HCT116 (cell line): Measurements from ENCODE around the gene GLOD4. TPM values are rescaled to one million over a fixed set of nuclear protein-coding genes. Genes with fewer than 3 reads are reported as not detected.

Source experiments
- ATAC-seq: fragments of 200-7000 bp; cut with Tn5 transposase; 2 replicates; pipeline ENCODE4 v1.9.1; 2020; ENCODE audit warnings: mild to moderate bottlenecking, moderate library complexity
- BruUV-seq: library from RNA; stranded (reverse); fragments of 400-500 nt; replicated peaks from 2 replicates; lab custom pipeline; 2021; lab: Mats Ljungman, UMichigan
- CTCF ChIA-PET: fragments of 300-600 bp; sonication (Branson Sonifier 250); formaldehyde crosslinking; loops from one replicate; lab custom pipeline; 2021; ENCODE audit warnings: antibody characterized with exemption; lab: Charles Lee
- POLR2A ChIA-PET: fragments of 300-600, 350-600 bp; sonication (Branson Sonifier 250); formaldehyde crosslinking; loops from one replicate; lab custom pipeline; 2021; ENCODE audit warnings: antibody characterized with exemption; lab: Charles Lee
- RAD21 ChIA-PET, 2 experiments: fragments of 300-600 bp; sonication (Branson Sonifier 250); formaldehyde crosslinking; loops; one replicate each; lab custom pipeline; 2023; ENCODE audit warnings: low total read pairs in 2 of 2; ENCODE audit not compliant: uncharacterized antibody in 2 of 2, unreplicated experiment in 2 of 2, low non-redundant PET in 1 of 2; lab: Charles Lee
- DNase-seq: peaks from one replicate; pipeline ENCODE4 v3.0.0-alpha.2; 2010; ENCODE audit warnings: low read depth, low spot score
- H2AFZ ChIP-seq: fragments of 200-600 bp; shearing (Covaris generic), sonication (generic); 2 replicates; pipeline ENCODE4 v1.6.1; 2017; ENCODE audit warnings: low read depth, mixed run types, mixed read lengths, antibody characterized with exemption, low read length; ENCODE audit not compliant: poor library complexity, severe bottlenecking
- H3K27ac ChIP-seq: 2 replicates; pipeline ENCODE4 v1.5.1; 2012; ENCODE audit warnings: low read depth, low read length
- H3K27me3 ChIP-seq: fragments of 200-600 bp; sonication (generic); 2 replicates; pipeline ENCODE4 v1.6.1; 2016; ENCODE audit warnings: mixed run types, low read length, mixed read lengths; ENCODE audit not compliant: insufficient read depth
- H3K36me3 ChIP-seq, 2 experiments: fragments of 200-500 bp in 1 of 2; fragments of 200-600 bp in 1 of 2; sonication (Bioruptor generic) in 1 of 2; sonication (generic) in 1 of 2; 2 replicates each; pipeline versions ENCODE4 v1.5.1 to v1.6.1; 2014 to 2016; ENCODE audit warnings: low read length in 2 of 2, inconsistent platforms in 1 of 2, mixed read lengths in 1 of 2, mixed run types in 1 of 2; ENCODE audit not compliant: insufficient read depth in 2 of 2, control insufficient read depth in 1 of 2
- H3K4me1 ChIP-seq, 2 experiments: fragments of 200-600 bp in 1 of 2; sonication (generic) in 1 of 2; 2 replicates each; pipeline versions ENCODE4 v1.5.1 to v1.6.1; 2012 to 2017; ENCODE audit warnings: low read length in 2 of 2, inconsistent platforms in 1 of 2, mild to moderate bottlenecking in 1 of 2, mixed read lengths in 1 of 2, mixed run types in 1 of 2, moderate library complexity in 1 of 2; ENCODE audit not compliant: insufficient read depth in 2 of 2, control insufficient read depth in 1 of 2
- H3K4me2 ChIP-seq: fragments of 200-600 bp; sonication (generic); 2 replicates; pipeline ENCODE4 v1.6.1; 2017; ENCODE audit warnings: mixed run types, low read length, mixed read lengths
- H3K4me3 ChIP-seq, 2 experiments: fragments of 200-600 bp in 1 of 2; sonication (generic) in 1 of 2; replicated peaks in 1 of 2; 2 replicates each; pipeline ENCODE4 v1.5.1; 2011 to 2016; ENCODE audit warnings: low read length in 2 of 2, control low read depth in 1 of 2, low read depth in 1 of 2, mild to moderate bottlenecking in 1 of 2, mixed read lengths in 1 of 2, mixed run types in 1 of 2
- H3K79me2 ChIP-seq: fragments of 200-600 bp; sonication (generic); 2 replicates; pipeline ENCODE4 v1.6.1; 2017; ENCODE audit warnings: mild to moderate bottlenecking, mixed run types, low read length, moderate library complexity, mixed read lengths; ENCODE audit not compliant: insufficient read depth
- H3K9ac ChIP-seq: fragments of 200-600 bp; sonication (generic); 2 replicates; pipeline ENCODE4 v1.6.1; 2016; ENCODE audit warnings: low read length, mixed read lengths
- H3K9me2 ChIP-seq: fragments of 200-600 bp; sonication (generic), shearing (Covaris generic); 2 replicates; pipeline ENCODE4 v1.6.1; 2017; ENCODE audit warnings: mixed run types, mild to moderate bottlenecking, moderate library complexity; ENCODE audit not compliant: insufficient read depth
- H3K9me3 ChIP-seq, 2 experiments: fragments of 200-500 bp in 1 of 2; fragments of 200-600 bp in 1 of 2; sonication (Bioruptor generic) in 1 of 2; sonication (generic) in 1 of 2; 2 replicates each; pipeline ENCODE4 v1.6.1; 2014 to 2017; ENCODE audit warnings: low read length in 2 of 2, mixed read lengths in 2 of 2, inconsistent platforms in 1 of 2, low read depth in 1 of 2, mild to moderate bottlenecking in 1 of 2, mixed run types in 1 of 2, moderate library complexity in 1 of 2; ENCODE audit not compliant: control insufficient read depth in 1 of 2, insufficient read depth in 1 of 2
- H4K20me1 ChIP-seq: fragments of 200-600 bp; sonication (generic), shearing (Covaris generic); 2 replicates; pipeline ENCODE4 v1.6.1; 2017; ENCODE audit warnings: mixed run types, mild to moderate bottlenecking, moderate library complexity; ENCODE audit not compliant: insufficient read depth
- RAD21 ChIP-seq: IDR thresholded peaks from 2 replicates; pipeline ENCODE4 v1.6.1; 2012; ENCODE audit warnings: low read depth, mild to moderate bottlenecking
- SIN3A ChIP-seq: IDR thresholded peaks from 2 replicates; pipeline ENCODE4 v1.6.1; 2012; ENCODE audit warnings: low read depth
- intact Hi-C: fragments of 100-400 bp; cut with micrococcal nuclease; formaldehyde crosslinking; loops from 2 replicates; pipeline ENCODE4 v1.10.0; 2022
- total RNA-seq: library from RNA; stranded (reverse); gene quantifications from one replicate; pipeline ENCODE4 v1.2.1, GENCODE V29; 2021; ENCODE audit not compliant: unreplicated experiment
- TF ChIP-seq, protein P1 (sequence below): IDR thresholded peaks from 2 replicates; pipeline ENCODE4 v1.6.1; 2012; ENCODE audit warnings: low read depth
- TF ChIP-seq, protein P2 (sequence below): IDR thresholded peaks from 2 replicates; pipeline ENCODE4 v1.6.1; 2011; ENCODE audit warnings: mild to moderate bottlenecking, low read length, moderate library complexity; ENCODE audit not compliant: insufficient replicate concordance; ENCODE audit errors: extremely low read depth

The GLOD4 gene
- total RNA-seq, 1 experiment from 2014 or later = 80.7 TPM

DNA sequence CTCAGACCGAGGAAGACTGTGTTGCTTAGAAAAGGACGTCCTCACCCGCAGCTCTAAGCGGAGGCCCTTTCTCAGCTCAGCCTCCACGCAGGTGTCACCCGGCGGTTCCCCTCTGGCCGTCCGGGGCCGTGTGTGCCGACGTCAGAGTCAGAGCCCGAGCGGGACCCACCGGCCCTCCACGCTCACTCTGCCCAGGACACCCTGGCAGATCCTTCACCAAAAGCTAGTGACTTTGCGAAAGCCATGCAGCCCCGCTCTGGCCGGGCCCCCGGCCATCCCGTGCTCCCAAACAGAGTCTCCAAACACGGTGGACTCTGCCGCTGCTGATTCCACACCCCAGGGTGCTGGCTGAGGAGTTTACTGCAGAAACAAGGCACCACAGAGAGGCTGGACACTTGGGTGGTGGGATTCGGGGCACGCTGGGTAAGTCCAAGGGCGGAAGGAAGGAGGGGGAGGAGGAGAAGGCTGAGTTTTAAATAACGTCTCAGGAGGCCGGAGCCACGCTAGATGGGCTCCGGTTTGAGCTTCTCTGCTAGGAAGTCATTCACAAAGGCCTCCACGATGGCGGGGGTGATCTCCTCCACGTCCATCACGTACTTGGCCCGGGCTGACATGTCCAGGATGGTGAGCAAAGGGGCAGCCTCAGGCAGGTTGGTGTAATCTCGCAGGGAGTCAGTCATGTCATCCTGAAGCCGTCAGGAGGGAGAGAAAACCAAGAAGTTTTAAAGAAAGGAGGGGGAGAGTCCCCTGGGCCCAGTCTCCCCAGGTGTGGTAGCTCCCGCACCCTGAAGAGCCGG lies 18.6 kb upstream of the GLOD4 start:
- Histone ChIP-seq H3K4me1 (no peaks in the 10 kb centered on the region), H3K36me3 (peaks cover 3 to 8% of the 10 kb centered on the region in 2 experiments; a peak in 2 of 4 replicates), H3K9me3 (no peaks in the 10 kb centered on the region), H3K4me3 (no peak overlapping the region), H3K9me2 (no peaks in the 10 kb centered on the region), H3K27ac (no peak overlapping the region), H3K9ac (no peak overlapping the region), H3K79me2 (no peaks in the 10 kb centered on the region), H3K4me2 (no peak overlapping the region), H2AFZ (no peak overlapping the region), H4K20me1 (no peaks in the 10 kb centered on the region), H3K27me3 (no peaks in the 10 kb centered on the region)
- intact Hi-C loops = no loop called here
- TF ChIP-seq, protein P1, sequence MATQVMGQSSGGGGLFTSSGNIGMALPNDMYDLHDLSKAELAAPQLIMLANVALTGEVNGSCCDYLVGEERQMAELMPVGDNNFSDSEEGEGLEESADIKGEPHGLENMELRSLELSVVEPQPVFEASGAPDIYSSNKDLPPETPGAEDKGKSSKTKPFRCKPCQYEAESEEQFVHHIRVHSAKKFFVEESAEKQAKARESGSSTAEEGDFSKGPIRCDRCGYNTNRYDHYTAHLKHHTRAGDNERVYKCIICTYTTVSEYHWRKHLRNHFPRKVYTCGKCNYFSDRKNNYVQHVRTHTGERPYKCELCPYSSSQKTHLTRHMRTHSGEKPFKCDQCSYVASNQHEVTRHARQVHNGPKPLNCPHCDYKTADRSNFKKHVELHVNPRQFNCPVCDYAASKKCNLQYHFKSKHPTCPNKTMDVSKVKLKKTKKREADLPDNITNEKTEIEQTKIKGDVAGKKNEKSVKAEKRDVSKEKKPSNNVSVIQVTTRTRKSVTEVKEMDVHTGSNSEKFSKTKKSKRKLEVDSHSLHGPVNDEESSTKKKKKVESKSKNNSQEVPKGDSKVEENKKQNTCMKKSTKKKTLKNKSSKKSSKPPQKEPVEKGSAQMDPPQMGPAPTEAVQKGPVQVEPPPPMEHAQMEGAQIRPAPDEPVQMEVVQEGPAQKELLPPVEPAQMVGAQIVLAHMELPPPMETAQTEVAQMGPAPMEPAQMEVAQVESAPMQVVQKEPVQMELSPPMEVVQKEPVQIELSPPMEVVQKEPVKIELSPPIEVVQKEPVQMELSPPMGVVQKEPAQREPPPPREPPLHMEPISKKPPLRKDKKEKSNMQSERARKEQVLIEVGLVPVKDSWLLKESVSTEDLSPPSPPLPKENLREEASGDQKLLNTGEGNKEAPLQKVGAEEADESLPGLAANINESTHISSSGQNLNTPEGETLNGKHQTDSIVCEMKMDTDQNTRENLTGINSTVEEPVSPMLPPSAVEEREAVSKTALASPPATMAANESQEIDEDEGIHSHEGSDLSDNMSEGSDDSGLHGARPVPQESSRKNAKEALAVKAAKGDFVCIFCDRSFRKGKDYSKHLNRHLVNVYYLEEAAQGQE = no peak
- TF ChIP-seq, protein P2, sequence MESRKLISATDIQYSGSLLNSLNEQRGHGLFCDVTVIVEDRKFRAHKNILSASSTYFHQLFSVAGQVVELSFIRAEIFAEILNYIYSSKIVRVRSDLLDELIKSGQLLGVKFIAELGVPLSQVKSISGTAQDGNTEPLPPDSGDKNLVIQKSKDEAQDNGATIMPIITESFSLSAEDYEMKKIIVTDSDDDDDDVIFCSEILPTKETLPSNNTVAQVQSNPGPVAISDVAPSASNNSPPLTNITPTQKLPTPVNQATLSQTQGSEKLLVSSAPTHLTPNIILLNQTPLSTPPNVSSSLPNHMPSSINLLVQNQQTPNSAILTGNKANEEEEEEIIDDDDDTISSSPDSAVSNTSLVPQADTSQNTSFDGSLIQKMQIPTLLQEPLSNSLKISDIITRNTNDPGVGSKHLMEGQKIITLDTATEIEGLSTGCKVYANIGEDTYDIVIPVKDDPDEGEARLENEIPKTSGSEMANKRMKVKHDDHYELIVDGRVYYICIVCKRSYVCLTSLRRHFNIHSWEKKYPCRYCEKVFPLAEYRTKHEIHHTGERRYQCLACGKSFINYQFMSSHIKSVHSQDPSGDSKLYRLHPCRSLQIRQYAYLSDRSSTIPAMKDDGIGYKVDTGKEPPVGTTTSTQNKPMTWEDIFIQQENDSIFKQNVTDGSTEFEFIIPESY = no peak
- no peak for TF ChIP-seq SIN3A
- no peak for TF ChIP-seq RAD21
- ChIA-PET RAD21 (no interaction called here), POLR2A (no interaction called here), CTCF (interaction anchor here (1.2 kb wide), 1 partner anchor 180 kb away, joined by 4 read pairs; no protein-coding TSS in a partner anchor)
- DNase-seq = no peak
- no TSS peak for BruUV-seq
- ATAC-seq = no peak
